Stimulated activated CD8-positive, alpha-beta memory T cell treated with anti-CD3 and anti-CD28 coated beads, Interleukin-12 subunit alpha, Interleukin-12 subunit beta, amount 100 ng/mL, for 4 hours (primary cell): ENCODE data around the gene SND1.

Experiments used
- DNase-seq: peaks from one replicate; pipeline ENCODE4 v3.0.0-alpha.2; 2020; ENCODE audit warnings: low read depth

The SND1 gene

GRCh38 chr7:127802845-127803244 lies 150.9 kb downstream of the SND1 start:
- DNase-seq, result no peak

DNA sequence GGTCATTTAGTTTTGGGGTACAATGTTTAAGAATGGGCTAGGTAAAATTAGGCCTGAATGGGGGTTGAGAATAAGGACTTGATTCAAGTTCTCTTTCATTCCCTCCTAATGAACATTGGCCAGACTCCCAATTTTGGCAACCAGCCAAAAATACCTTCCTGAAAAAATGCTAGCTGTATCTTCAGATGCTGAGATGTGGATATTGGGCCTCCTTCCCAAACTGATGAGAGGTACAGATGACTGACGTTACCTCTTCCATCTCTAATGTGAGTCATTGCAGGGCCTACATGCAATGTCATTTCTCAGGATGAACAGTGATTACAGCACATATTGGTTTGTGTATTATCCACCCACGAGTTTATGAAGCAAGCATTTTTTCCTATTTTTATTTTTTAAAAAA lies 151.6 kb downstream of the SND1 start:
- DNase-seq, result no peak

- DNase-seq, result no peak
Observed at GRCh38 chr7:127807340-127807739, 155.3 kb downstream of the SND1 start.

DNA sequence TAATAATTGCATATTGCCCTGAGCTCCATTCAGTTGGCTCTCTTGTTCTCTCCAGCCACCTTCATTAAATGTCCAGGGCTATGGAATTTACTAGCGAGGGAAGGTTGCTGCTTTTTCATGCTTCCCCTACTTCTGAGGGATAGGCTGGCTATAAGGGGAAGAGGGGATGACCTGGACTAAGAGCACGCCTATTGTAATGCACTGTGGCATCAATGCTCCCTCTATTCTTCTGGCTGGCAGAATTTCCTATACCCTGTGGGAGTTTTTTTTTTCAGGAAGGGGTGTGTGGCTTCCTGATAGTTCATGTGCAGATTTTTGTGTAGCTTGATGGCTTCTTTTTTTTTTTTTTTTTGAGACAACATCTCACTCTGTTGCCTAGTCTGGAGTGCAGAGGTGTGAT lies 155.8 kb downstream of the SND1 start:
- no peak for DNase-seq

- DNase-seq, result no peak
Observed at GRCh38 chr7:127809261-127809702, 157.3 kb downstream of the SND1 start.

DNA sequence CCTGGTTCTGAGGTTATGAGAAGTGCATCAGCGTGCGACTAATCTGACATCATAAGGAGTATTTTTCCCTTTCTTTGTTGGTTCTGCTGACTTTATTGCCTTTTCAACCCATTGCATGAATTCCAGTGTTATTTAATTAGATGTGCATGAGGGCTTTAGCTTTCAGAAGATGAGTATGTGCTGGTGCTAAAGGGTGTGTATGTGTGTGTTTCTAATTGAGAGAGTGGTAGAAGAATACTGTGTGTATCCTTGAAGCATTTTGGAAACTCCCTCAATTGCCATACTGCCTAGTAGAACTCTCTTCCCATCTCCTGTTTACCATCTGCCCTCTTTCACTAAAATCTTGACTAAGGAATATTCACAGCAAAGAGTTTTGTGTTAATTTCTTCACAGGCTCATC lies 158.1 kb downstream of the SND1 start:
- no peak for DNase-seq

DNA sequence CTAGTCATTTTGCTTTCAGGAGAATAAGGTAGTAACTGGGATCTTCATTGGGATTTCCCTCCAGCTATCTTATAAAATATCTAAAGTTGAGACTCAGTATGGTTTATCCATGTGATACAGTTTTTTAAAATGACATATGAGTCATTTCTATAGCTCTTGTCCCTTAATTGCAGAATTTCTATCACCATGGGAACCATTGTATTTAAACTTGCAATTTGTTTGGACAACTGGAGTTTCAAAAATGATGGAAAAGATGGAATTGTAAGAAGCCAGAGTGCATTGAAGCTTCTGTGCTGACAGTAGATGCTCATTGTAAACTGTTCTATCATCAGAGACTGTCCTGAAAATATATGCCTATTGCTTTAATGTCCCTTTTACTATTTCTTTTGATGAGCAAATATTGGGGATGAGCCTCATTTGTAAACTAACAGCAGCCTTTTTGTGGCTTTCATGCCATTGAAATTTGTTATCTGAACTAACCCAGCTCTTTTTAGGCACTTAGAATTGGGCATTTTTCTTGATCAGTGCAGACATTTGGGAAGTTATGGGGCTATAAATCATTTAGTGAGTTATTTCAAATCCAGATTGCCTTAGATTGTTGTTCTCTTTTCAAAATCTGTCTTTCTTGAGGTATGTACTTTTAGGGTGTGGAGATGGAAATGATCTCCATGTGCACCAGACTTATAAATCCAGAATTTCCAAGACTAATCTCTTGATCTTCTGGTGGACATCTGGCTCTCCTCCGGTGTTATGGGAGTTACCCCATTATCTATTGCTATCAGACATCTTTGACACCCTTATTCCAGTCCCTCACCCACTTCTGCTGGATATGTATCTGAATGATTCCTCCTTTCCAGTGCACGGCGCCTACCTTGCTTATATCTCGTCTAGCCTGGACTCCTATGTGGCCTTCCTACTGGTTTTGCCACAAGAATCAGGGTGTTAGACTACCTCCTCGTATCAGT lies 159.0 kb downstream of the SND1 start:
- no peak for DNase-seq

DNA sequence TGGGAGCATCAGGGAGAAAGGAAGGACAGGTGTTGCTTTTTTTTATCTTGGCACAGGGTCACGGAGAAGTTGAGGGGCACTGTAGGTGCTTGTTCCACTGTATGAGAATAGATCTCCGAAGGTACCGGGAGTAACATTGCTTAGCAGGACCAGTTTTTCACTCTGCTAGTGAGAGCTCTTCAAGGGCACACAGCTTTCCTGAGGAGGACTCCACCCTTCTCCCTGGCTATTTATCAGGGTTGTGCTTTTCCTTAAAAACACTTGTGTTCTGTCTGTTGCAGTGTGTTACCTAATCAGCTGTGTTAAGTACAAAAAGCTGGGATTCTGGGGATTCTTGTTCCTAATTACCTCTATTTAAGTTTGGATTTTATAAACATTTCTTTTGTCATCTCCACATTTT lies 160.5 kb downstream of the SND1 start:
- no peak for DNase-seq

GRCh38 chr7:127813991-127814541 lies 162.1 kb downstream of the SND1 start:
- DNase-seq, result no peak

- no peak for DNase-seq
Observed at GRCh38 chr7:127815631-127816145, 163.7 kb downstream of the SND1 start.

DNA sequence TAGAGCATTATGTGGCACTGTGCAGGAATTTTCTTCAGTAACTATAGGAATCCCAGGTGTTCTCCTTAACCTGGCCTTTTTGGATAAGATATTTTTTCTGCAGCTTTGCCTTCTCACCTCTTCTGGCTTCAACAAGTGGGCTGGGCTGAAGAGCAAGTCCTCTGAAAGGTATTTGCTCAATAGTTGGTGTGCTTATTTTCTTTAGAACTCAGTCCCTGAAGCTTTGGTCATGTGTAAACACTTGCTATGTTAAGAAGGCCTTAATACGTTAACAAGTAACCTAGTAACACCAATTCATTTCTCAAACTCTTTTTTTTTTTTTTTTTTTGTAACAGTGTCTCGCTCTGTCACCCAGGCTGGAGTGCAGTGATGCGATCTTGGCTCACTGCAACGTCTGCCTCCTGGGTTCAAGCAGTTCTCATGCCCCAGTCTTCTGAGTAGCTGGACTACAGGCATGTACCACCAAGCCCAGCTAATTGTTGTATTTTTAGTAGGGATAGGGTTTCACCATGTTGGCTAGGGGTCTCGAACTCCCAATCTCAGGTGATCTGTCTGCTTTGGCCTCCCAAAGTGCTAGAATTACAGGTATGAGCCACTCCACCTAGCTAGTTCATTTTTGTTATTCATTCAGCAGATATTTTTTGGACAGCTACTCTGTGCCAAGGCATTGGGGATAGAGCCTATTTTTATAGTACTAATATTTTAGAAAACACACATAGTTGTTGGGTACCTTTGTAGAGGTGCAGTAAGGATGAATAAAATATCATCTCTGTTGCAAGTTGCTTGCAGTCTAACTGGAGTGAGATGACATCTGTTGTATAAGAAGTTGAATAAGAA lies 164.6 kb downstream of the SND1 start:
- no peak for DNase-seq

DNA sequence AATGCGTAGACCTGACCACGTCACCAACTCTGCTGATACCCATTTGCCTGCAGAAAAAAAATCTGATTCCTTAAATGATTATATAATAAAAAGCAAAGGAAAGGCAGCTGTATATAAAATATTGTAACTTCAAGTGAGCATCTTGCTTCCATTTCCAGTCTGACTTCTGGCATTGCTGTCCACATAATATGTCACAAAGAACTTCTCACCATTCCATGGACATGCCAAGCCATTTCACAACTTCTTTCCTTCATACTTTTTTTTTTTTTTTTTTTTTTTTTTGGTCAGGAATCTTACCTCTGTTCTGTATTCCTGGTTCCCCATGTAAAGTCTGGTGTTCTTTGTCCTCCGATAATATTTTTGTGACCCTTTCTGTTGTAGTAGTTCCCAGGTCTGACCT lies 165.5 kb downstream of the SND1 start:
- no peak for DNase-seq

- no peak for DNase-seq
Observed at GRCh38 chr7:127818306-127818705, 166.3 kb downstream of the SND1 start.

GRCh38 chr7:127819975-127820731 lies 168.2 kb downstream of the SND1 start:
- no peak for DNase-seq

DNA sequence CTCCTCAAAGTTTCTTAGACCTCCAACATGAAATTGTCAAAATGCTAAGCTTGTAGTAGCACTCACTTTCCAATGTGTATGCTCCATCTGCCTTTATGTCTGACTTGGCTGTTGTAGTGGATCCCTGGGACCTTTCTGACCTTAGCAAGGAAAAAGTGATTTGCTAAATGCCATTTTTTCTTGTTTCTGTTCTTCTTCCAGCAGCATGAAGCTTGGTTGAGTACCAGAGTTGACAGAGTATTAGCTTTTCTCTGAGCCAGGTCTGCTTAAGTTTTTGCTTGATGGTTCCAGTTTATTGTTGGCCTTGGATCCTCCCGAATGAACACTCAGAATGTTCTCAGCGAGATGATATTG lies 168.7 kb downstream of the SND1 start:
- DNase-seq, result no peak

DNA sequence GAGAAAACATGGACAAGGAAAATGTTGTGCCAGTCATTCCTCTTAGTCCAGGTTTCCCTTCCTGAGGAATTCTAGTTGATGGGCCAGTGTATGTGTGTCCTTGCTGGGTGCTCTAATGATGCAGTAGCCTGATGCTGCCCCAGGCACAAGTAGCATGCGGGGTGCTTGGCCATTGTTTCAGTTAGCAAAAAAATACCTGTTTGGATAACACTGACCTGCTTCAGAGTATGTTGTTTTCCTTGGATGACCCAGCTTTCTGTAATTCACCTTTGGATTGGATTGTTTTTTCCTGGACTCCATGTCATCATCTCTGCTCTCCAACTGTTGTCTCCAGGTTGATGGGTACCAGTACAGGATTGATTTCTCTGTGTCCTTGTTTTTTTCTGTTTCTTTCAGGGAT lies 169.2 kb downstream of the SND1 start:
- no peak for DNase-seq

DNA sequence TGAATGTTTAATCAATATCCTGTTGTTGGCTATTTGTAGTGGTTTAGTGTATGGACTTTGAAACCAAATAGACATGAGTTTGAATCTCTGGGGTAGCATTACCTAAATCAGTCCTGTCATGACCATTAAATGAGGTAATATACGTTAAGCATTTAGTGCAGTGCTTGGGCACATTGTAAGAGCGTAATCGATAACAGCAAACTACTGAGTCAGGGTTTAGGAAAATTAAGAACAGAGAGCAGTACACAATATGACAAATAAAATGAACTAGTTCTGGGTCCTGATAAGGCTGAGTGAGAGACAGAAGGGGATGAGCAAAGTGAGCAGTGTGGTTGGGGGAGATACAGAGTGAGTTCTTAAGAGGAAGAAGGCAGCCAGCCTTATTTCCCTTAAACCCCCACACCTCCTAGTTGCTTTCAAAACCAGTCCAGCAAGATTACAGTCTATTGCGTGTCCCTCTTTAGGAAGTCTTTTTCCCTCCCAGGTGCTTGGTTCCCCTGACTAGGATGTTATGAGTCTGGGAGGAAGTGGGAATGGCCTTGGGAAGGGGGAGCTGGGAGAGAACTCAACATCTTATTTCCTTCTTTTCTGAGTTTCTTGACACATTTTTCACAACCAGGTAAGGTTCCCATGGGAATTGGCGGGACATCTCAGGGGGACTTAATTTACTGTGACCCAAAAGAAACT lies 171.0 kb downstream of the SND1 start:
- no peak for DNase-seq

GRCh38 chr7:127824682-127825081 lies 172.7 kb downstream of the SND1 start:
- DNase-seq, result no peak

DNA sequence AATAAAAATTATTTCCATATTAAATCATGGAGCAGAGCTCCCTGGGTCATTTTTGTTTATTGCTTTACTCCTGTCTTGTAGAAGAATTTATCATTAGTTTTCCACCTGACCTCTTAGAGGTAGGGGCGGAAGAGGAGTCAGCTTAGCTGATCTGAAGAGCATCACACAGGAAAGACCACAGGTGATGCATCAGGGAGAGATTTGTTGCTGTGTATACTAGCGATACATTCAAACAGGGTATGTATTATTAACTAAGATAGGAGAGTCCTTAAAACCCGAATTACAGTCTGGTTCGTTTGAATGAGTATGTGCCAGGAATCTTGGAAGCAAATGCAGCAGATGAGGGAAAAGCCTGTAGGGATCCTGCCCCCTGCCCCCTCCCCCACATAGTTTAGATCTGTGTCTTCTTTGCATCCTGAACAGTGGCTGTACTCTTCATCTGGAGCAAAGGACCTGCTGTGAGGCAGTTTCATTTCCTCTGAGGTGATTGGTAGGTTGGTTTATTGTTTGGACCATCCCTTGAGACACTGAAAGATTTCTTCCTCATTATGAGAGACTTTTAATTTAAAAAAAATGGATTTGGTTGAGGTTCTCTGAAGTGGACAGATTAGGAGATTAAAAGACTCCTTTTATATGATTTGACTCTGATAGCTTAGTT lies 177.0 kb downstream of the SND1 start:
- DNase-seq, result no peak

- no peak for DNase-seq
Observed at GRCh38 chr7:127831318-127832219, 179.6 kb downstream of the SND1 start.
